ENCODE measurements around the gene TLR7. TPM values are rescaled to one million over a fixed set of nuclear protein-coding genes. Genes with fewer than 3 reads are reported as not detected.

Gene TLR7
- total RNA-seq, 1 experiment from 2014 or later, result not detected

DNA sequence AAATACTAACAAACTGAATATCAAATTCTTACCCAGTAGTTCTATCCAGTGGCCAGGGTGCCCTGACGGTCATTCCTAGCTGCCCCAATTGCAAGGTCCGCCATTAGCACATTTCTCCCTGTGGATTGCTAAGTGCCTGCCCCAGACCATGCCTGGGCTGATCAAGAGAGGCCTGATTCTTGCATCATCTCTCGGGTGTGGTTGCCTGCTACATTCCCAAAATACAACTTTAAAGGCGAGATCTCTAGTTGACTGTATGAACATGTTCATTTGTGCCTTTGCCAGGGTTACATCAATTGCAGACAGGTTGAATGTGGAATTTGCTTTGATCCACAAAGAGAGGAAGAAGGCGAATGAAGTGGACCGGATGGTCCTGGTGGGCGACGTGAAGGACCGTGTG is 47.6 kb upstream of the TLR7 start:
- H3K9me3 ChIP-seq (ENCODE audit: control insufficient read depth, insufficient read depth, low read depth, low read length), result no peaks in the 10 kb centered on the region
- no peak overlapping the region for H3K27ac ChIP-seq (ENCODE audit: low read length)
- H3K27me3 ChIP-seq (ENCODE audit: control insufficient read depth, insufficient read depth, low read length), result no peaks in the 10 kb centered on the region
- H3K4me1 ChIP-seq (ENCODE audit: control insufficient read depth, insufficient read depth, low read length), result no peaks in the 10 kb centered on the region
- no peak for DNase-seq (ENCODE audit: low read depth, low spot score)
- CTCF ChIA-PET, result no interaction called here
- BruUV-seq (replicated peaks), result no TSS peak
- TF ChIP-seq TCF7L2 (IDR thresholded peaks at IDR 0.05; ENCODE audit: low read depth, low read length) (no peak), POLR2AphosphoS5 (IDR thresholded peaks at IDR 0.05; ENCODE audit: low read depth, low read length) (no peak), SIN3A (IDR thresholded peaks at IDR 0.05; ENCODE audit: borderline replicate concordance, insufficient read depth, low read depth, low read length) (no peak)
- TF ChIP-seq, protein P1, sequence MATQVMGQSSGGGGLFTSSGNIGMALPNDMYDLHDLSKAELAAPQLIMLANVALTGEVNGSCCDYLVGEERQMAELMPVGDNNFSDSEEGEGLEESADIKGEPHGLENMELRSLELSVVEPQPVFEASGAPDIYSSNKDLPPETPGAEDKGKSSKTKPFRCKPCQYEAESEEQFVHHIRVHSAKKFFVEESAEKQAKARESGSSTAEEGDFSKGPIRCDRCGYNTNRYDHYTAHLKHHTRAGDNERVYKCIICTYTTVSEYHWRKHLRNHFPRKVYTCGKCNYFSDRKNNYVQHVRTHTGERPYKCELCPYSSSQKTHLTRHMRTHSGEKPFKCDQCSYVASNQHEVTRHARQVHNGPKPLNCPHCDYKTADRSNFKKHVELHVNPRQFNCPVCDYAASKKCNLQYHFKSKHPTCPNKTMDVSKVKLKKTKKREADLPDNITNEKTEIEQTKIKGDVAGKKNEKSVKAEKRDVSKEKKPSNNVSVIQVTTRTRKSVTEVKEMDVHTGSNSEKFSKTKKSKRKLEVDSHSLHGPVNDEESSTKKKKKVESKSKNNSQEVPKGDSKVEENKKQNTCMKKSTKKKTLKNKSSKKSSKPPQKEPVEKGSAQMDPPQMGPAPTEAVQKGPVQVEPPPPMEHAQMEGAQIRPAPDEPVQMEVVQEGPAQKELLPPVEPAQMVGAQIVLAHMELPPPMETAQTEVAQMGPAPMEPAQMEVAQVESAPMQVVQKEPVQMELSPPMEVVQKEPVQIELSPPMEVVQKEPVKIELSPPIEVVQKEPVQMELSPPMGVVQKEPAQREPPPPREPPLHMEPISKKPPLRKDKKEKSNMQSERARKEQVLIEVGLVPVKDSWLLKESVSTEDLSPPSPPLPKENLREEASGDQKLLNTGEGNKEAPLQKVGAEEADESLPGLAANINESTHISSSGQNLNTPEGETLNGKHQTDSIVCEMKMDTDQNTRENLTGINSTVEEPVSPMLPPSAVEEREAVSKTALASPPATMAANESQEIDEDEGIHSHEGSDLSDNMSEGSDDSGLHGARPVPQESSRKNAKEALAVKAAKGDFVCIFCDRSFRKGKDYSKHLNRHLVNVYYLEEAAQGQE (IDR thresholded peaks at IDR 0.05; ENCODE audit: insufficient read depth in 1 of 2, low read depth in 2 of 2, low read length in 1 of 2), result no peak
- TF ChIP-seq, protein P2, sequence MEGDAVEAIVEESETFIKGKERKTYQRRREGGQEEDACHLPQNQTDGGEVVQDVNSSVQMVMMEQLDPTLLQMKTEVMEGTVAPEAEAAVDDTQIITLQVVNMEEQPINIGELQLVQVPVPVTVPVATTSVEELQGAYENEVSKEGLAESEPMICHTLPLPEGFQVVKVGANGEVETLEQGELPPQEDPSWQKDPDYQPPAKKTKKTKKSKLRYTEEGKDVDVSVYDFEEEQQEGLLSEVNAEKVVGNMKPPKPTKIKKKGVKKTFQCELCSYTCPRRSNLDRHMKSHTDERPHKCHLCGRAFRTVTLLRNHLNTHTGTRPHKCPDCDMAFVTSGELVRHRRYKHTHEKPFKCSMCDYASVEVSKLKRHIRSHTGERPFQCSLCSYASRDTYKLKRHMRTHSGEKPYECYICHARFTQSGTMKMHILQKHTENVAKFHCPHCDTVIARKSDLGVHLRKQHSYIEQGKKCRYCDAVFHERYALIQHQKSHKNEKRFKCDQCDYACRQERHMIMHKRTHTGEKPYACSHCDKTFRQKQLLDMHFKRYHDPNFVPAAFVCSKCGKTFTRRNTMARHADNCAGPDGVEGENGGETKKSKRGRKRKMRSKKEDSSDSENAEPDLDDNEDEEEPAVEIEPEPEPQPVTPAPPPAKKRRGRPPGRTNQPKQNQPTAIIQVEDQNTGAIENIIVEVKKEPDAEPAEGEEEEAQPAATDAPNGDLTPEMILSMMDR (IDR thresholded peaks at IDR 0.05), result no peak
- POLR2A ChIA-PET, result no interaction called here
- intact Hi-C loops (cut with micrococcal nuclease; ENCODE audit: unreplicated experiment) (no loop called here), in situ Hi-C loops (cut with HindIII; ENCODE audit: low pct_unique_long_range_greater_than_20kb, low sequenced_read_pairs) (no loop called here)
- ATAC-seq, result no peak
- no peaks in the 10 kb centered on the region; the same call in 1 of the 2 replicates for H3K36me3 ChIP-seq (ENCODE audit: control insufficient read depth, insufficient read depth, low read length)
- H3K4me3 ChIP-seq (ENCODE audit: low read depth in 2 of 2, low read length in 2 of 2), result no peak overlapping the region

DNA sequence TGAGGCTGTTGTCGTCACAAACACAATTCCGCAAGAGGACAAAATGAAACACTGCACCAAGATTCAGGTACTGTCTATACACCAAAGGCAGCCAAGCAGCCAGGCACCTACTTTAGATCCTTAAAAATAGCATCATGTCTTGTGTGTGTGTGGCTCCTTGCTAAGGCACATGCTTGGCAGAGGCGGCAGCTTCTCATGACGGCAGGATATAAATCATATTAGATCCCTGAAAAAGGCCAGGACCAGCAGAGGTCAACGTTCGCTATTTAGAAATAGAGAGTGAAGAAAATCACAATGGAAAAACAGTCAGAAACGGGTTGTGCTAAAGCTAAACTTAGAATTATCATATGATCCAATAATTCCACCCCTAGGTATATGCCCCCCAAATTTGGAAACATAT is 46.1 kb upstream of the TLR7 start:
- Histone ChIP-seq H3K36me3 (ENCODE audit: control insufficient read depth, insufficient read depth, low read length) (no peaks in the 10 kb centered on the region; the same call in 1 of the 2 replicates), H3K27ac (ENCODE audit: low read length) (no peak overlapping the region), H3K4me3 (ENCODE audit: low read depth in 2 of 2, low read length in 2 of 2) (no peak overlapping the region), H3K27me3 (ENCODE audit: control insufficient read depth, insufficient read depth, low read length) (no peaks in the 10 kb centered on the region), H3K4me1 (ENCODE audit: control insufficient read depth, insufficient read depth, low read length) (no peaks in the 10 kb centered on the region), H3K9me3 (ENCODE audit: control insufficient read depth, insufficient read depth, low read depth, low read length) (no peaks in the 10 kb centered on the region)
- ATAC-seq (no peak), DNase-seq (ENCODE audit: low read depth, low spot score) (no peak)
- in situ Hi-C loops (cut with HindIII; ENCODE audit: low pct_unique_long_range_greater_than_20kb, low sequenced_read_pairs) (no loop called here), intact Hi-C loops (cut with micrococcal nuclease; ENCODE audit: unreplicated experiment) (no loop called here)
- BruUV-seq (replicated peaks), result no TSS peak
- TF ChIP-seq, protein P2 (IDR thresholded peaks at IDR 0.05), result no peak
- TF ChIP-seq SIN3A (IDR thresholded peaks at IDR 0.05; ENCODE audit: borderline replicate concordance, insufficient read depth, low read depth, low read length) (no peak), TCF7L2 (IDR thresholded peaks at IDR 0.05; ENCODE audit: low read depth, low read length) (no peak), POLR2AphosphoS5 (IDR thresholded peaks at IDR 0.05; ENCODE audit: low read depth, low read length) (no peak)
- TF ChIP-seq, protein P1 (IDR thresholded peaks at IDR 0.05; ENCODE audit: insufficient read depth in 1 of 2, low read depth in 2 of 2, low read length in 1 of 2), result no peak
- POLR2A ChIA-PET, result no interaction called here
- CTCF ChIA-PET, result no interaction called here
